Hepatocyte (in vitro differentiated cells): ENCODE data around the gene LMOD1.

ENCODE experiments used
- CTCF ChIP-seq: fragments of 200-600 bp; sonication (generic); IDR thresholded peaks from 2 replicates; pipeline ENCODE4 v1.5.1; 2016; ENCODE audit warnings: antibody characterized with exemption, mild to moderate bottlenecking; ENCODE audit not compliant: poor library complexity
- EZH2 ChIP-seq: fragments of 200-600 bp; sonication (generic); IDR thresholded peaks from 2 replicates; pipeline ENCODE4 v1.6.1; 2016; ENCODE audit warnings: antibody characterized with exemption, mild to moderate bottlenecking, borderline replicate concordance

- TF ChIP-seq EZH2 (no peak), CTCF (peak; percentile 16)
Observed at GRCh38 chr1:201945157-201945556, 1.2 kb downstream of the LMOD1 start.
